ENCODE results near the gene AVPR2.

Gene AVPR2

DNA sequence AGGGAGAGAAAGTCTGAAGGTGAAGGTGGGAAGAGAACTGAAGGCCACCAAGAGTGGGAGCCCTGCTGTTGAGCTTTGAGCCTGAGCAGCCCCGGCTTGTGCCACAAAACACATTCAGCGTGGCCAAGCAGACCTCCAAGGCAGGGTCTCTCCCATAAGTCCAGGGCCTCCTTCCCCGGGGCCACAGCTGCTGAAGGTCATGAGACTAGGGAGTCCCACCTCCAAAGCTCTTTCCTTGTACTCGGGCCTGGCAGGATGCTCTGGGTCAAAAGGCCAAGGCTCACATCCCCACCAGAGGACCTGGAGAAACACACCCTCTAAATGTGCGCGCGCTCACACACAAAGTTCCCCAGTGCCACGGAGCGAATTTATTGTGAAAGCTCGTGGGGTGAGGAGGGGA, 25.1 kb downstream of the AVPR2 start:
- ATAC-seq (replicated peaks) (no peak), DNase-seq (no peak)
- Mint-ChIP-seq H3K4me1 (ENCODE audit: low read depth in 2 of 2) (peaks cover 21 to 29% of the 10 kb centered on the region in 2 donors), H3K27me3 (no peaks in the 10 kb centered on the region), H3K27ac (peak overlapping the region in 1 of 2 donors; percentile 99), H3K36me3 (ENCODE audit: insufficient read depth) (peaks cover 42% of the 10 kb centered on the region), H3K4me3 (no peak overlapping the region), H3K9me3 (no peaks in the 10 kb centered on the region)

DNA sequence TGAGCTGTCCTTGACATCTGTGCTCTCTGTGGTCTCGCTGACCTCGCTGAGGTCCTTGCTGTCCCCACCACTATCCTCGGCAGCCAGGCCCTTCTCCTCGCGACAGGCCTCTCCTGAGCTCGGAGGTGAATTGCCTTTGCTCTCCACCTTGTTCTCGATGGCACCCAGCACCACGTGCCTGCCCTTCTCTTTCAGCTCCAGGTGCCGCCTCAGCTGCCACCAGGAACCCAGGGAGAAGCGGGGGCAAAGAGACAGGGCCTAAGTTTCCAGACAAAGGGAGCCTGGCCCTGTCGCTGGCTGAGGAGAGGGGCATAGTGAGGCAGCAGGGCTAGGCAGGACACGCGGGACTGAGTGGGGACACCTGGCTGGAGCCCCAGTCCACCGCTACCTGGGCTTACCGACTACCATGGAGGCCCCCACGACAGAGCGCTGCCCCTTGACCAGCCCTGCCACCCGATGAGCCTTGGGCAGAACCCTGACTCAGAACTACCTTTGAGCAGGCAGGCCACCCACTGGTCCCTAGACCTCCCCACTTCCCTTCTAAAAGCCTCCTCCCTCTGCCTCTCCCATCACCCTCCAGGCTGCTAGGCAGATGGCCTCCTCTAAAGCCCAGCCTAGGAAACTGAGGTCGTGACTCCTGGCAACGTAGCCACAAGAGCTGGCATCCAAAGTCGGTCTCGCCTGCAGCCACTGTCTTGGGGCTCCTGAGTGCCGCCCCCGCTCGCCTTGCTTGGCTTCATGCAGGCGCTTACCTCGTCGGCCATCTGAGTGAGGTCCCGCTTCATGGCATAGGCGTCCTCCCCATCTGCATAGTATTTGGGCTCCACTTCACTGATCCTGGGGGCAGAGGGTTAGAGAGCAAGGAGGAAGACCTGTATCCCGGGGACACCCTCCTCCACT, 25.8 kb downstream of the AVPR2 start:
- H3K36me3 Mint-ChIP-seq (ENCODE audit: insufficient read depth), result peaks cover 42% of the 10 kb centered on the region
- H3K4me1 Mint-ChIP-seq (ENCODE audit: low read depth in 2 of 2), result peaks cover 21 to 28% of the 10 kb centered on the region in 2 donors
- ATAC-seq (replicated peaks) (no peak), DNase-seq (no peak)
- H3K27me3 Mint-ChIP-seq, result no peaks in the 10 kb centered on the region
- H3K27ac Mint-ChIP-seq, result peak overlapping the region in 1 of 2 donors; percentile 12
- H3K9me3 Mint-ChIP-seq, result no peaks in the 10 kb centered on the region
- no peak overlapping the region for H3K4me3 Mint-ChIP-seq

- Mint-ChIP-seq H3K36me3 (ENCODE audit: insufficient read depth) (peaks cover 33% of the 10 kb centered on the region), H3K4me3 (peak overlapping the region in 1 of 2 donors; percentile 28), H3K27ac (peak overlapping the region in 1 of 2 donors; percentile 24), H3K27me3 (no peaks in the 10 kb centered on the region), H3K4me1 (ENCODE audit: low read depth in 2 of 2) (peaks cover 18 to 28% of the 10 kb centered on the region in 2 donors), H3K9me3 (no peaks in the 10 kb centered on the region)
- no peak for DNase-seq
- no peak for ATAC-seq (replicated peaks)
Observed at GRCh38 chrX:153931151-153931550, 26.7 kb downstream of the AVPR2 start.

GRCh38 chrX:153931748-153932147, 27.3 kb downstream of the AVPR2 start:
- H3K4me1 Mint-ChIP-seq (ENCODE audit: low read depth in 2 of 2), result peaks cover 21 to 24% of the 10 kb centered on the region in 2 donors

DNA sequence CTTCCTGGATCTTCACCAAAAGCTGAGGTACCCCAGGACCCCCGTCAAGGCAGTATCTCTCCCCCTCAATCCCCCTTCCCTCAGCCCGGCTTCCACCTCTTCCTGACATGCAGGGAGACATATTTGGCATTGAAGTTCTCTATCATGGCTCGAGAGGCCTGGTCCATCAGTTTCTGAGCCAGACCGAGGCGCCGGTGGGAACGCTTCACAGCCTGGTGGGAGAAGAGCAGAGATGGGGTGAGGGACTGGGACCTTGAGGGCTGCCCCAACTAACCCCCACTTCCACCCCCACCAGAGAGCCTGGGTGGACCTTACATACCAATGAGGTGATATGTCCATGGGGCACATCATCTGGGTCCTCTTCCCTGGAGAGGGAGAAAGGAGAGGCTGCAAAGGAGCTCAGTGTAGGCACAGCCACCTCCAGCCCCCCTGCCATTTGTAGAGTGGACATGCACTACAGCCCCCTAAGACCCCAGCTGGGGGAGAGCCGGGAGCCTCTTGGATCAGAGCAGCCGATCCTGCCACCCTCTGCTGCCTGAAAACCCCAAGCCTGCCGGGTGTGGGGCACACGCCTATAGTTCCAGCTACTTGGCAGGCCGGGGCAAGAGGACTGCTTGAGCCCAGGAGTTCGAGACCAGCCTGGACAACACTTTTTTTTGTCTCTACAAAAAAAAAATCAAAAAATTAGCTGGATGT, 27.9 kb downstream of the AVPR2 start:
- peak overlapping the region in 1 of 2 donors; percentile 21 for H3K4me3 Mint-ChIP-seq
- H3K27ac Mint-ChIP-seq, result no peak overlapping the region
- H3K36me3 Mint-ChIP-seq (ENCODE audit: insufficient read depth), result peaks cover 22% of the 10 kb centered on the region
- peaks cover 15 to 19% of the 10 kb centered on the region in 2 donors for H3K4me1 Mint-ChIP-seq (ENCODE audit: low read depth in 2 of 2)
- ATAC-seq (replicated peaks), result no peak
- H3K9me3 Mint-ChIP-seq, result no peaks in the 10 kb centered on the region
- DNase-seq, result no peak
- H3K27me3 Mint-ChIP-seq, result no peaks in the 10 kb centered on the region

More at GRCh38 chrX:153931748-153932147, 27.3 kb downstream of the AVPR2 start:
- Mint-ChIP-seq H3K4me3 (peak overlapping the region in 1 of 2 donors; percentile 28), H3K9me3 (no peaks in the 10 kb centered on the region), H3K36me3 (ENCODE audit: insufficient read depth) (peaks cover 28% of the 10 kb centered on the region), H3K27me3 (no peaks in the 10 kb centered on the region), H3K27ac (peak overlapping the region in 1 of 2 donors; percentile 24)
- no peak for DNase-seq
- ATAC-seq (replicated peaks), result no peak

GRCh38 chrX:153933748-153934147, 29.3 kb downstream of the AVPR2 start:
- no peaks in the 10 kb centered on the region for H3K9me3 Mint-ChIP-seq
- no peak for ATAC-seq (replicated peaks)

GRCh38 chrX:153934148-153934761, 29.8 kb downstream of the AVPR2 start:
- Mint-ChIP-seq H3K9me3 (no peaks in the 10 kb centered on the region), H3K4me3 (peak overlapping the region; percentile 82 to 83), H3K4me1 (ENCODE audit: low read depth in 2 of 2) (peaks cover 10 to 13% of the 10 kb centered on the region in 2 donors), H3K36me3 (ENCODE audit: insufficient read depth) (peaks cover 12% of the 10 kb centered on the region), H3K27me3 (no peaks in the 10 kb centered on the region), H3K27ac (peak overlapping the region; percentile 41 to 65)
- no peak for DNase-seq
- peak; percentile 26 for ATAC-seq (replicated peaks)

More at GRCh38 chrX:153933748-153934147, 29.3 kb downstream of the AVPR2 start:
- Mint-ChIP-seq H3K27me3 (no peaks in the 10 kb centered on the region), H3K27ac (peak overlapping the region; percentile 41 to 65), H3K4me3 (peak overlapping the region; percentile 82 to 83), H3K36me3 (ENCODE audit: insufficient read depth) (peaks cover 12% of the 10 kb centered on the region), H3K4me1 (ENCODE audit: low read depth in 2 of 2) (peaks cover 10 to 13% of the 10 kb centered on the region in 2 donors)
- DNase-seq, result no peak

GRCh38 chrX:153934762-153935325, 30.4 kb downstream of the AVPR2 start, which contains the start of gene NAA10:
NAA10 (minus strand) TSS chrX:153935037; CDS start chrX:153934904, 133 bp downstream.
- ATAC-seq (replicated peaks) (peak; percentile 78), DNase-seq (peak in 2 of 3 experiments; percentile 22 to 31)
- H3K4me3 Mint-ChIP-seq, result peak within 1 kb of the TSS; percentile 82 to 83
- H3K36me3 Mint-ChIP-seq (ENCODE audit: insufficient read depth), result peaks cover 12% of the 10 kb centered on the region
- peak within 1 kb of the TSS; percentile 41 to 65 for H3K27ac Mint-ChIP-seq
- H3K27me3 Mint-ChIP-seq, result no peaks in the 10 kb centered on the region
- H3K9me3 Mint-ChIP-seq, result no peaks in the 10 kb centered on the region
- H3K4me1 Mint-ChIP-seq (ENCODE audit: low read depth in 2 of 2), result peaks cover 10 to 11% of the 10 kb centered on the region in 2 donors

- Mint-ChIP-seq H3K27me3 (no peaks in the 10 kb centered on the region), H3K4me3 (peak overlapping the region; percentile 66 to 69), H3K4me1 (ENCODE audit: low read depth in 2 of 2) (peaks cover 10 to 11% of the 10 kb centered on the region in 2 donors), H3K9me3 (no peaks in the 10 kb centered on the region), H3K27ac (peak overlapping the region in 1 of 2 donors; percentile 38), H3K36me3 (ENCODE audit: insufficient read depth) (peaks cover 7% of the 10 kb centered on the region)
- DNase-seq (no peak), ATAC-seq (replicated peaks) (peak; percentile 6)
Observed at GRCh38 chrX:153935326-153935851, 30.9 kb downstream of the AVPR2 start.

DNA sequence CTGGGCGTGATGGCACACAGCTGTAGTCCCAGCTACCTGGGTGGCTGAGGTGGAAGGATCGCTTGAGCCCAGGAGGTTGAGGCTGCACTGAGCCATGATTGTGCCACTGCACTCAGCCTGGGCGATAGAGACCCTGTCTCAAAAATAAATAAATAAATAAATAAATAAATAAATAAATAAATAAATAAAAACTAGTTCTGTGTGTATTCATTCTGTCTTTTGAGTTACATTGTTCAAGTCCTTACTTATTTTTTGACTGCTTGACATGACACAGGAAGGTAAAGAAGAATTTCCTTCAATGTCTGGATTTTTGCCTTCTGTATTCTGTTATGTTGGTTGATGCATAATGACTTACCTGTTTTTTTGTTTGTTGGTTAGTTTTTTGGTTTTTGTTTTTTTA, 32.6 kb downstream of the AVPR2 start:
- H3K4me1 Mint-ChIP-seq (ENCODE audit: low read depth in 2 of 2), result peaks cover 10% of the 10 kb centered on the region in 2 donors
- H3K27ac Mint-ChIP-seq, result no peak overlapping the region
- H3K9me3 Mint-ChIP-seq, result no peaks in the 10 kb centered on the region
- DNase-seq, result no peak
- ATAC-seq (replicated peaks), result no peak
- no peak overlapping the region for H3K4me3 Mint-ChIP-seq
- H3K36me3 Mint-ChIP-seq (ENCODE audit: insufficient read depth), result peaks cover 3% of the 10 kb centered on the region
- H3K27me3 Mint-ChIP-seq, result no peaks in the 10 kb centered on the region

GRCh38 chrX:153938226-153938786, 33.8 kb downstream of the AVPR2 start:
- Mint-ChIP-seq H3K27me3 (no peaks in the 10 kb centered on the region), H3K4me1 (ENCODE audit: low read depth in 2 of 2) (peaks cover 10% of the 10 kb centered on the region in 2 donors), H3K27ac (no peak overlapping the region), H3K36me3 (ENCODE audit: insufficient read depth) (no peaks in the 10 kb centered on the region), H3K9me3 (no peaks in the 10 kb centered on the region), H3K4me3 (no peak overlapping the region)
- DNase-seq (no peak), ATAC-seq (replicated peaks) (no peak)

GRCh38 chrX:153939573-153939972, 35.1 kb downstream of the AVPR2 start:
- Mint-ChIP-seq H3K36me3 (ENCODE audit: insufficient read depth) (no peaks in the 10 kb centered on the region), H3K4me3 (no peak overlapping the region), H3K27ac (no peak overlapping the region), H3K4me1 (ENCODE audit: low read depth in 2 of 2) (peaks cover 4 to 7% of the 10 kb centered on the region in 2 donors), H3K9me3 (no peaks in the 10 kb centered on the region), H3K27me3 (no peaks in the 10 kb centered on the region)
- ATAC-seq (replicated peaks) (no peak), DNase-seq (no peak)

Data from effector memory CD8-positive, alpha-beta T cell (primary cell).